HG03097 (cell line): ENCODE data around the gene LPGAT1.
"Not testable (repeated sequence)": the region's sequence is repeated elsewhere in the genome, so short reads cannot be mapped to it uniquely, and the experiment has no call there.

Experiments
- ATAC-seq: cut with Tn5 transposase; IDR thresholded peaks from one replicate; pipeline ENCODE4 v1.9.1; 2021; ENCODE audit not compliant: unreplicated experiment, low FRiP score

Gene LPGAT1

GRCh38 chr1:211710566-211711314 is 119.8 kb downstream of the LPGAT1 start:
- no peak for ATAC-seq

DNA sequence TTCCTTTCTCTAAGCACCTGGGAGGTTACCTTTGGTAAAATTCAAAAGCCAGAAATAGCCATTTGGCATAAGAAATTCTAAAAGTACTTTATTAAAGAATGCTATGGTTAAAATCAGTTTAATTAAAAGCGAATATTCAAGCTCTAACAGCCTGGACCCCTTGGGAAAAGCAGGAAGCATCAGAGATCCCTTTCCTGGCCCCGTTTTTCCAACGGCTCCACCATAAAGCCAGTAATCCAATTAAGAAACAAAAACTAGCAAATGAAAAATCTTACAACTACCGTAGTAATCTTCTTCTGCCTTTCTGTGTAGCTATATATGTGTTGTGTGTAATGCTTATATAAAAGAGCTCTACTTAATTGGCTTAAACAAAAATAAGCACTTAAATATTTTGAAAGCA is 121.6 kb downstream of the LPGAT1 start:
- no peak for ATAC-seq

GRCh38 chr1:211708006-211708405 is 122.6 kb downstream of the LPGAT1 start:
- no peak for ATAC-seq

DNA sequence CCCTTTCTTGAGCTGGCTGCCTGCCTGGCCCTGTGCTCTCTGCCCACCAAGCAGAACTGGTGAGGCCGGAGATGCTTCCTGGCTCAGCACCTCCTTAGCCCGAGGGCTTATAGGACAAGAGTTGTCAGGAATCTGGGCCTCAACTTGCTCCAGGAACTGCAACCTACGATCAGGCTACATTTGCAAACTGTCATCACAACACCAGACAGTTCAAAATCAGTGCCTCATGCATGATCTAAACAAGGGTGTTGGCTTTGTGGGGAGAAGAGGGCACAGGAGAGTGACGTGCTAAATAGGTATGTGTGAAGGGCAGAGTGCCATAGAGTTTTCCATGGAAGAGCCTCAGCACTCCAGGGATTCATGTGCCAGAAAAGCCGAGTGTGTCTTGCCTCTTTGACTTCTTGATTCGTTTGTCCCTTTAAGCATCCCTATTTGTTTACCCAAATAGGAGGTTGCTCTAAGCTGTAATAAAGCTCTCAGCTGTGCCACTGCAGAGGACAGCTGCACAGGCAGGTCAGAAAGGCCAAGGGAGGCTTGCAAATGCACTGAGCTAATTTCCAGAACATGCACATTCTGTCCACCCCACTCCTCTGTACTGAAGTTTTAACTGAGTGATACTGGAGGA is 125.0 kb downstream of the LPGAT1 start:
- no peak for ATAC-seq

DNA sequence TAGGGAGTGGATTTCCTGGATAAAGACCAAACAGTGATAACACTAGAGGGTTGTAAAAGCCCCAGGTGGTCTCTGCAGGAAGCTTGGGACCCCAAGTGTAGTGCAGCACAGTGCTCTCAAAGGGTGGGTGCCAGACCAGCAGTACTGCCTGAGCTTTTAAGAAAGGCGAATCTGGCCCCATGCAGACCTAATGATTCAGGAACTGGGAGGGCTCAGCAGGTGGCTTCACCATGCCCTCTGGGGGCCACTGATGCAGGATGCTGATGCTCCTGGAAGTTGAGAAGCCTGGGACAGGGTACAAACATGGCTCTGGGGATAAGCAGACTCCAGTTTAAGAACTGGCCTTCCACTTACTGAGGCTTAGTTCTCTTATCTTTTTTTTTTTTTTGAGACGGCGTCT is 126.0 kb downstream of the LPGAT1 start:
- ATAC-seq, result no peak

GRCh38 chr1:211703812-211704537 is 126.6 kb downstream of the LPGAT1 start:
- ATAC-seq, result no peak

- ATAC-seq, result no peak
Measured at GRCh38 chr1:211701733-211702132, 128.8 kb downstream of the LPGAT1 start.

DNA sequence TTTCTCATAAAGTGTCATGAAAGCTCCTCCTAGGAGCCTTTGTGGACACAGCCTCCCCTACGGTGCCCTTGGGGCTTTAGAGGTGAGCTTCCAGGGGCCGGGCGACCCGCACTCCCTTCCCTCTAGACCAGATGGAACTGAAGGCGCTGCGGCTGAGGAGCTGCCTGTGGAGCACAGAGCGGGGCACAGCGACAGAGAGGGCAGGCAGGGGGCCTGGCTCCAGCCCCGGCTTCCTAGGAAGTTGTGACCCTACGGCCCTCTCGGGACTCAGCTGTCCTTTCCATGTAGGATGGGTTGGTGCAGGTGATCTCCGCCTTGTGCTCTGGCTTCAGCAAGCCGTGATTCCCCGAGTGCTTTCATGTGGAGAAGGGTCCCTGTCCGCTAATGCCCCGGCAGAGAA is 131.5 kb downstream of the LPGAT1 start:
- ATAC-seq, result no peak

DNA sequence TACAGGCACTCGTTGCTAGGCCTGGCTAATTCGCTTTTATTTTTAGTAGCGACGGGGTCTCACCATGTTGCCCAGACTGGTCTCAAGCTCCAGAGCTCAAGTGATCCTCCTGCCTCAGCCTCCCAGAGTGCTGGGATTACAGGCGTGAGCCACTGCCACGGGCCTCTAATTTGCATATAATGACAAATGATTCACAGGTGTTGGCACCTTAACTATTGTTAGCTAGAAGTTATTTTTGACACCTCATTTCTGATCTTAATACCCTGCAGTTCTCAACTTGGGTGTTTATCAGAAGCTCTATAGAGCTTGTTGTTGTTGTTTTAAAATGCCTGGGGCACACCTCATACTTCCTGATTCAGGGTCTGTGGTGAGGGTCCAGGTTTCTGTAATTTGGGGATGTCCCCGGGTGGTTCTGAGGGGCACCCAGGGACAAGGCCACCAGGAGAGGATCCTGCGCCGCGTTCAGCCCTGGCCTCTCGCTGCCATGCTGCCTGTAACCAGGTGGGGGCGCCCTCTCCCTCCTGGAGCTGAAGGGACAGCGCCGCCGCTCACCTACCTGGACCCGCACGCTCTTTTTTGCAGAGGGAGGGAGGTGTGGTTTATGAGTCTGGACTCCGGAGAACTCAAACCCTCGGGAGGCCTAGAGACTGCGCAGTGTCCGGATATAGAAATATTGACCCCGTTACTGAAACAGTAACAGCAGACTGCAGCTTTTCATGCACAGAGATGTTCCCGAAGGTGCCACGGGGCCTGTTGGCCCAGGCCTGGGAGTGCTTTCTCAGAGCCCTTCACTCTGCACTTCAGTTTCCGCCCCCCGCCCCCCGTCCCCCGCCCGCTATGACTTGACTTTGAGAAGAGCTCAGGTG is 132.2 kb downstream of the LPGAT1 start:
- ATAC-seq, result peak; percentile 60

GRCh38 chr1:211697356-211697755 is 133.2 kb downstream of the LPGAT1 start:
- ATAC-seq, result peak; percentile 85

GRCh38 chr1:211695135-211695816 is 135.3 kb downstream of the LPGAT1 start:
- ATAC-seq, result no peak

DNA sequence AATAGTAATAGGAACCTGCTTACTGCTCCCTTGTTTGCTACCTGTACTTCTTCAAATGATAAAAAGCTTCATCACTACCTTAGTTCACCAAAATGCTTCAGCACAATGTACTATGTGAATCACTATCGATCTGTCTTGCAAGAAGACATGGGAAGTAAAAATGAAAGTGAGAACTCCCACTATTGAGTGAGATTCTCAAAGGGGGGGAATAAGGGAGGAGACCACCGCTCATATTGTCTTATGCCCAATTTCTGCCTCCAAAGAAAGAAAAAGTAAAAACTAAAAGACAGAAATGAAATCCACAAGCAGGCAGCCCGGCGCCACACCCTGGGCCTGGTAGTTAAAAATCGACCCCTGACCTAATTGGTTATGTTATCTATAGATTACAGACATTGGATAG is 136.7 kb downstream of the LPGAT1 start:
- ATAC-seq, result not testable (repeated sequence)
